OCI-LY1 (cell line): ENCODE results near the gene PFN3.

Experiments used
- H2AFZ ChIP-seq: fragments of 200-600 bp; sonication (generic), shearing (Covaris generic); 2 replicates; pipeline ENCODE4 v1.6.0; 2014; ENCODE audit warnings: antibody characterized with exemption, mild to moderate bottlenecking, low read length
- H3F3A ChIP-seq: fragments of 200-600 bp; sonication (generic), shearing (Covaris generic); 2 replicates; pipeline ENCODE4 v1.6.0; 2014; ENCODE audit warnings: mild to moderate bottlenecking, antibody characterized with exemption, low read length, moderate library complexity; ENCODE audit not compliant: insufficient read depth
- H3K27ac ChIP-seq: fragments of 200-600 bp; sonication (generic); 2 replicates; pipeline ENCODE4 v1.5.1; 2014; ENCODE audit warnings: low read length, mixed run types, mild to moderate bottlenecking, low read depth; ENCODE audit not compliant: poor library complexity, severe bottlenecking
- H3K27me3 ChIP-seq: fragments of 200-600 bp; sonication (generic); 2 replicates; pipeline ENCODE4 v1.6.0; 2014; ENCODE audit warnings: antibody characterized with exemption, mild to moderate bottlenecking, low read length, moderate library complexity; ENCODE audit not compliant: insufficient read depth
- H3K36me3 ChIP-seq: fragments of 200-600 bp; sonication (generic); 2 replicates; pipeline ENCODE4 v1.6.1; 2014; ENCODE audit warnings: mild to moderate bottlenecking, antibody characterized with exemption, low read length, moderate library complexity, mixed read lengths; ENCODE audit not compliant: insufficient read depth
- H3K4me1 ChIP-seq: fragments of 200-600 bp; sonication (generic); 2 replicates; pipeline ENCODE4 v1.5.1; 2014; ENCODE audit warnings: mild to moderate bottlenecking, low read length, moderate library complexity; ENCODE audit not compliant: insufficient read depth, severe bottlenecking
- H3K4me2 ChIP-seq: fragments of 200-600 bp; sonication (generic), shearing (Covaris generic); 2 replicates; pipeline ENCODE4 v1.6.1; 2014; ENCODE audit warnings: low read length
- H3K4me3 ChIP-seq: fragments of 200-600 bp; sonication (generic); 2 replicates; pipeline ENCODE4 v1.5.1; 2014; ENCODE audit warnings: low read length, low read depth, mild to moderate bottlenecking, mixed read lengths; ENCODE audit not compliant: poor library complexity, severe bottlenecking
- H3K79me2 ChIP-seq: fragments of 200-600 bp; shearing (Covaris generic); 2 replicates; pipeline ENCODE4 v1.6.1; 2016; ENCODE audit warnings: mixed run types, low read length, mixed read lengths; ENCODE audit not compliant: insufficient read depth
- H3K9ac ChIP-seq: fragments of 200-600 bp; sonication (generic), shearing (Covaris generic); 2 replicates; pipeline ENCODE4 v1.6.1; 2014; ENCODE audit warnings: mild to moderate bottlenecking, low read length, mixed read lengths
- H3K9me2 ChIP-seq: fragments of 200-600 bp; sonication (generic), shearing (Covaris generic); 2 replicates; pipeline ENCODE4 v1.6.1; 2014; ENCODE audit warnings: low read depth, mild to moderate bottlenecking, low read length, mixed read lengths
- H3K9me3 ChIP-seq: fragments of 200-600 bp; shearing (Covaris generic); 2 replicates; pipeline ENCODE4 v1.6.1; 2014; ENCODE audit warnings: low read length, mixed read lengths
- H4K20me1 ChIP-seq: fragments of 200-600 bp; sonication (generic), shearing (Covaris generic); 2 replicates; pipeline ENCODE4 v1.6.0; 2016; ENCODE audit warnings: mild to moderate bottlenecking, low read length; ENCODE audit not compliant: insufficient read depth
- CTCF ChIP-seq: fragments of 200-600 bp; sonication (generic), shearing (Covaris generic); IDR thresholded peaks from 2 replicates; pipeline ENCODE4 v1.5.1; 2017; ENCODE audit warnings: mild to moderate bottlenecking, antibody characterized with exemption, low read length, moderate library complexity, mixed read lengths
- EZH2 ChIP-seq: fragments of 200-600 bp; sonication (generic), shearing (Covaris generic); IDR thresholded peaks from 2 replicates; pipeline ENCODE4 v1.8.0; 2017; ENCODE audit warnings: borderline replicate concordance, mixed run types, mild to moderate bottlenecking, antibody characterized with exemption, low read length, moderate library complexity, mixed read lengths

The PFN3 gene

GRCh38 chr5:177372910-177373309 lies 27.6 kb downstream of the PFN3 start:
- H3K27ac ChIP-seq, result no peak overlapping the region
- TF ChIP-seq EZH2, result no peak
- TF ChIP-seq CTCF, result no peak
- H3K9ac ChIP-seq, result no peak overlapping the region
- H3K27me3 ChIP-seq, result no peaks in the 10 kb centered on the region
- no peak overlapping the region for H3K4me2 ChIP-seq
- no peak overlapping the region for H3K4me3 ChIP-seq
- no peaks in the 10 kb centered on the region for H3K79me2 ChIP-seq
- H2AFZ ChIP-seq, result no peak overlapping the region
- H4K20me1 ChIP-seq, result no peaks in the 10 kb centered on the region
- no peaks in the 10 kb centered on the region for H3K9me2 ChIP-seq
- H3F3A ChIP-seq, result no peaks in the 10 kb centered on the region
- H3K36me3 ChIP-seq, result peaks cover 23% of the 10 kb centered on the region
- H3K4me1 ChIP-seq, result peaks cover 23% of the 10 kb centered on the region
- H3K9me3 ChIP-seq, result no peaks in the 10 kb centered on the region

GRCh38 chr5:177372034-177372896 lies 28.2 kb downstream of the PFN3 start:
- no peak overlapping the region for H2AFZ ChIP-seq
- no peak overlapping the region for H3K27ac ChIP-seq

More at GRCh38 chr5:177372034-177372896, 28.2 kb downstream of the PFN3 start:
- H4K20me1 ChIP-seq, result no peaks in the 10 kb centered on the region
- H3K9me2 ChIP-seq, result no peaks in the 10 kb centered on the region
- no peak for TF ChIP-seq EZH2
- no peak for TF ChIP-seq CTCF
- H3K9ac ChIP-seq, result no peak overlapping the region
- H3K4me1 ChIP-seq, result peaks cover 23% of the 10 kb centered on the region
- H3K9me3 ChIP-seq, result no peaks in the 10 kb centered on the region
- H3K79me2 ChIP-seq, result no peaks in the 10 kb centered on the region
- H3K27me3 ChIP-seq, result no peaks in the 10 kb centered on the region
- H3K36me3 ChIP-seq, result peaks cover 29% of the 10 kb centered on the region
- H3K4me3 ChIP-seq, result no peak overlapping the region
- H3F3A ChIP-seq, result no peaks in the 10 kb centered on the region
- no peak overlapping the region for H3K4me2 ChIP-seq
